ENCODE data around the gene MTIF3. TPM values are rescaled to one million over a fixed set of nuclear protein-coding genes. Genes with fewer than 3 reads are reported as not detected.
A peak's percentile ranks its signal among the peaks of the same experiment; 100 is the strongest.

The MTIF3 gene, protein sequence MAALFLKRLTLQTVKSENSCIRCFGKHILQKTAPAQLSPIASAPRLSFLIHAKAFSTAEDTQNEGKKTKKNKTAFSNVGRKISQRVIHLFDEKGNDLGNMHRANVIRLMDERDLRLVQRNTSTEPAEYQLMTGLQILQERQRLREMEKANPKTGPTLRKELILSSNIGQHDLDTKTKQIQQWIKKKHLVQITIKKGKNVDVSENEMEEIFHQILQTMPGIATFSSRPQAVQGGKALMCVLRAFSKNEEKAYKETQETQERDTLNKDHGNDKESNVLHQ
- 44.8 and 105 TPM in 2 replicates for total RNA-seq

GRCh38 chr13:27449936-27450828 is at the start of gene MTIF3:
TSS of gene MTIF3 (minus strand) at chr13:27450564. CDS start at chr13:27440448, 10,116 bp downstream.
- DNase-seq (ENCODE audit: low read depth), result peak; percentile 83
- TF ChIP-seq, protein P1, sequence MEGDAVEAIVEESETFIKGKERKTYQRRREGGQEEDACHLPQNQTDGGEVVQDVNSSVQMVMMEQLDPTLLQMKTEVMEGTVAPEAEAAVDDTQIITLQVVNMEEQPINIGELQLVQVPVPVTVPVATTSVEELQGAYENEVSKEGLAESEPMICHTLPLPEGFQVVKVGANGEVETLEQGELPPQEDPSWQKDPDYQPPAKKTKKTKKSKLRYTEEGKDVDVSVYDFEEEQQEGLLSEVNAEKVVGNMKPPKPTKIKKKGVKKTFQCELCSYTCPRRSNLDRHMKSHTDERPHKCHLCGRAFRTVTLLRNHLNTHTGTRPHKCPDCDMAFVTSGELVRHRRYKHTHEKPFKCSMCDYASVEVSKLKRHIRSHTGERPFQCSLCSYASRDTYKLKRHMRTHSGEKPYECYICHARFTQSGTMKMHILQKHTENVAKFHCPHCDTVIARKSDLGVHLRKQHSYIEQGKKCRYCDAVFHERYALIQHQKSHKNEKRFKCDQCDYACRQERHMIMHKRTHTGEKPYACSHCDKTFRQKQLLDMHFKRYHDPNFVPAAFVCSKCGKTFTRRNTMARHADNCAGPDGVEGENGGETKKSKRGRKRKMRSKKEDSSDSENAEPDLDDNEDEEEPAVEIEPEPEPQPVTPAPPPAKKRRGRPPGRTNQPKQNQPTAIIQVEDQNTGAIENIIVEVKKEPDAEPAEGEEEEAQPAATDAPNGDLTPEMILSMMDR (IDR thresholded peaks at IDR 0.05; ENCODE audit: insufficient read depth, low read length, poor library complexity, severe bottlenecking), result no peak
- no peaks in the 10 kb centered on the region for H3K36me3 ChIP-seq (ENCODE audit: control insufficient read depth, insufficient read depth, low read length)
- H3K4me3 ChIP-seq (ENCODE audit: low read depth, low read length), result peak within 1 kb of the TSS; percentile 62
- H3K27me3 ChIP-seq (ENCODE audit: control insufficient read depth, insufficient read depth, low read length), result no peaks in the 10 kb centered on the region

DNA sequence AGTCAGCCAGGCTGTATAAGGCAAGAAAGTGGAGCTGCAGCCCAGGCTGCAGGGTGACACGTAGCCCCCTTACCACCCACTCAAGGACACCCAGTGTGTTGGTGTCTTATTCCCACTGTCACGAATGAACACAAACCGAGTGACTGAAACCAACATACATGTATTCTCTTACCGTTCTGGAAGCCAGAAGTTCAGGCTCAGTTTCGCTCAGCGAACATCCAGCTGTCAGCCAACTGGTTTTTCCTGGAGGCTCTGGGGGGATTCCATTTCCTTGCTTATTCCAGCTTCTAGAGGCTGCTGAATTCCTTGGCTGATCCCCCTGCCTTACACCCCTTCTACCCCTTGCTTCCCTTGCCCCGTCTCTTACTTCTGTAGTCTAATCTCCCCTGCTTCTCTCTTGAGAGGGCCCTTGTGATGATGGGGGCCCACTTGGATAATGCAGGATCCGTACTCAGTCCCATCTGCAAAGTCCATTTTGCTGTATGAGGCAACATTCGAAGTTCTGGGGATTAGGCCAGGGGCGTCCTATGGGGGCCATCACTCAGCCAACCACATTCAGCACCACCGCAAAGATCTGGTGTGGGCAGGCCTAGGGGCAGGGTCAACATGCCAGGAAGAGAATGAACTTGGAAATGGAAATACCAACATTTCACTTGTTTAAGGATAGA is 47.3 kb upstream of the MTIF3 start:
- TF ChIP-seq, protein P1 (IDR thresholded peaks at IDR 0.05; ENCODE audit: insufficient read depth, low read length, poor library complexity, severe bottlenecking), result no peak
- DNase-seq (ENCODE audit: low read depth), result no peak
- Histone ChIP-seq H3K27me3 (ENCODE audit: control insufficient read depth, insufficient read depth, low read length) (no peaks in the 10 kb centered on the region), H3K36me3 (ENCODE audit: control insufficient read depth, insufficient read depth, low read length) (no peaks in the 10 kb centered on the region), H3K4me3 (ENCODE audit: low read depth, low read length) (no peak overlapping the region)

DNA sequence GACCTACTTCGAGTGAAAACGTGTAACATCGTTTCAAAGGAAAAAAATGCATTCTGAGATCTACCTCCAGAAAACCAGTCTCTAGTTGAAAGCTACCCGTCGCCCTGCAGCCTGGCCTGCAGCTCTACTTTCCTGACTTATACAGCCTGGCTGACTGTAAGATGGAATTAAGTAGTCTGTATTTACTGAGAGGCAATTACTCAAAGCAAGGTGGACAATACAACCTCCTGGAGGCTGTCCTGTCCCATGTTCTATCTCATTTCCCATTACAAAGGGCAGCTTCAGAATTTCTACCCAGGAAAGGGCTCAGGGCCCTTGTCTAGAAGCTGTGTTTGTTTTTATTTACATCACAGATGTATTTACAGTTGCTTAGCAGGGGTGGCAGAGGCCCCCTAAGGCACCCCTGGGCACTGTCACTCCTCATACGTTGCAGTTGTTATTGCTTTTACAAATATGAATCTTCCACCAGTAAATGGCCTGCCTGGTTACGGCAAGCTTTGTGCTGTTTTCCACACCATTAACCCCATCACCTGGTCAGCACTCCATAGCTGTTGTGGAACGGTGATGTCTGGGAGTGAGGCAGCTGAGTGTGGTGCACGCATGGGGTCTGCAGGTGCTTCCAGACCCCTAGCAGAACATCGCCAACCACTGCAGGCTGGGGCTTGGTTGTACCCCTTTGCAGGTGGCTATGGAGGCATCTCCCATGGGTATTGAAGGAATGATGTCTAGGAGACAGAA is 46.3 kb upstream of the MTIF3 start:
- DNase-seq (ENCODE audit: low read depth), result no peak
- TF ChIP-seq, protein P1 (IDR thresholded peaks at IDR 0.05; ENCODE audit: insufficient read depth, low read length, poor library complexity, severe bottlenecking), result no peak

GRCh38 chr13:27496006-27496405 is 45.6 kb upstream of the MTIF3 start:
- H3K27me3 ChIP-seq (ENCODE audit: control insufficient read depth, insufficient read depth, low read length), result no peaks in the 10 kb centered on the region
- TF ChIP-seq, protein P1 (IDR thresholded peaks at IDR 0.05; ENCODE audit: insufficient read depth, low read length, poor library complexity, severe bottlenecking), result no peak
- H3K36me3 ChIP-seq (ENCODE audit: control insufficient read depth, insufficient read depth, low read length), result no peaks in the 10 kb centered on the region
- no peak overlapping the region for H3K4me3 ChIP-seq (ENCODE audit: low read depth, low read length)
- no peak for DNase-seq (ENCODE audit: low read depth)

More for the DNA sequence above, 46.3 kb upstream of the MTIF3 start:
- H3K36me3 ChIP-seq (ENCODE audit: control insufficient read depth, insufficient read depth, low read length), result no peaks in the 10 kb centered on the region
- H3K27me3 ChIP-seq (ENCODE audit: control insufficient read depth, insufficient read depth, low read length), result no peaks in the 10 kb centered on the region
- no peak overlapping the region for H3K4me3 ChIP-seq (ENCODE audit: low read depth, low read length)

DNA sequence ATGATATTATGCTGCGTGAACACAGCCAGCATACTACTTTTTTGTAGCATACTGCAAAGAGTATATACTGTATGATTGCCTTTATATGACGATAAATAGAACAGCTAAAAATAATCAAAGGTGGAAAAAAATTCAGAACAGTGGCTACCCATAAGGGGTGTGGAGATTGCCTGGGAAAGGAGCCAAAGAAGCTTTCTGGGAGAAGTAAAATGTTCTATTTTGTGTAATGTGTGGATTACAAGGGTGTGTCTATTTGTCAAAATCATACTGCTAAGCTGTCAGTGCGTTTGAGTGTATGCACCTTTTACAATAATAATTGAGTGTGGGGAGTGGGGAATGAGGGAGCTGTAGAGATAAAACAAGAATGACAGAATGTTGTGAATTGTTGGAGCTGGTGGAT is 45.2 kb upstream of the MTIF3 start:
- no peaks in the 10 kb centered on the region for H3K36me3 ChIP-seq (ENCODE audit: control insufficient read depth, insufficient read depth, low read length)
- no peak for DNase-seq (ENCODE audit: low read depth)
- TF ChIP-seq, protein P1 (IDR thresholded peaks at IDR 0.05; ENCODE audit: insufficient read depth, low read length, poor library complexity, severe bottlenecking), result no peak

More for the DNA sequence above, 45.2 kb upstream of the MTIF3 start:
- no peaks in the 10 kb centered on the region for H3K27me3 ChIP-seq (ENCODE audit: control insufficient read depth, insufficient read depth, low read length)
- H3K4me3 ChIP-seq (ENCODE audit: low read depth, low read length), result no peak overlapping the region

Measured in kidney epithelial cell (primary cell).